ENCODE results near the gene HSD17B14. TPM values are rescaled to one million over a fixed set of nuclear protein-coding genes. Genes with fewer than 3 reads are reported as not detected.

Gene HSD17B14
- total RNA-seq, 6 donors from 2014 or later: 13.8 to 65.0 (median 28.5) TPM

DNA sequence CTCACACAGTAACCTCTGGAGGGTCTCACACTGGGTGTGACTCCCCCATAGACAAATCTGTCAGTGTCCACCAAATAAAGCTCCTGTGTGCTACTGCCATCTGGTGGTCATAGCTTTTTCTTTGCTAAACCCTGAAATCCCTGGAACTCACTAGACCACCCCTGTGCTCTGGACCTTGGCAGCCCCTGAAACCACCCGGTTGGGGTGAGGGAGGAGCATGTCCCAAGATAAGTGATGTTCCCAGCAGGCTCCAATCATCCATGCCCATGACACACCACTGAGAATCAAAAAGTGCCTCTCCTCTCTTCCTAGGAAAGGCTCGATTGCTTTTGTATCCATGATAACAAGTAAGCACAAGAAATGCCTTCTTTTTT, 6.5 kb upstream of the HSD17B14 start:
- H3K9me3 ChIP-seq: no peaks in the 10 kb centered on the region
- peaks cover 0 to 8% (median 0%) of the 10 kb centered on the region in 4 donors for H3K36me3 ChIP-seq
- peaks cover 0 to 1% (median 0%) of the 10 kb centered on the region in 4 donors for H3K27me3 ChIP-seq
- ATAC-seq (ENCODE audit: low FRiP score in 2 of 2): peak; percentile 60 to 69
- no peak overlapping the region for H3K4me3 ChIP-seq
- H3K27ac ChIP-seq: peak overlapping the region in 2 of 4 donors; percentile 11 to 37
- DNase-seq: no peak
- TF ChIP-seq, protein P1, sequence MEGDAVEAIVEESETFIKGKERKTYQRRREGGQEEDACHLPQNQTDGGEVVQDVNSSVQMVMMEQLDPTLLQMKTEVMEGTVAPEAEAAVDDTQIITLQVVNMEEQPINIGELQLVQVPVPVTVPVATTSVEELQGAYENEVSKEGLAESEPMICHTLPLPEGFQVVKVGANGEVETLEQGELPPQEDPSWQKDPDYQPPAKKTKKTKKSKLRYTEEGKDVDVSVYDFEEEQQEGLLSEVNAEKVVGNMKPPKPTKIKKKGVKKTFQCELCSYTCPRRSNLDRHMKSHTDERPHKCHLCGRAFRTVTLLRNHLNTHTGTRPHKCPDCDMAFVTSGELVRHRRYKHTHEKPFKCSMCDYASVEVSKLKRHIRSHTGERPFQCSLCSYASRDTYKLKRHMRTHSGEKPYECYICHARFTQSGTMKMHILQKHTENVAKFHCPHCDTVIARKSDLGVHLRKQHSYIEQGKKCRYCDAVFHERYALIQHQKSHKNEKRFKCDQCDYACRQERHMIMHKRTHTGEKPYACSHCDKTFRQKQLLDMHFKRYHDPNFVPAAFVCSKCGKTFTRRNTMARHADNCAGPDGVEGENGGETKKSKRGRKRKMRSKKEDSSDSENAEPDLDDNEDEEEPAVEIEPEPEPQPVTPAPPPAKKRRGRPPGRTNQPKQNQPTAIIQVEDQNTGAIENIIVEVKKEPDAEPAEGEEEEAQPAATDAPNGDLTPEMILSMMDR (IDR thresholded peaks at IDR 0.05): peak; percentile 49 to 75 (median 66)
- TF ChIP-seq POLR2A (IDR thresholded peaks at IDR 0.05): no peak
- no peak for TF ChIP-seq EP300 (IDR thresholded peaks at IDR 0.05)
- no peak for TF ChIP-seq POLR2AphosphoS5 (IDR thresholded peaks at IDR 0.05)
- H3K4me1 ChIP-seq: peaks cover 0 to 6% (median 0%) of the 10 kb centered on the region in 4 donors
- WGBS, 2 donors: 41 to 46% methylated on average over 2 of the region's 2 CpGs

DNA sequence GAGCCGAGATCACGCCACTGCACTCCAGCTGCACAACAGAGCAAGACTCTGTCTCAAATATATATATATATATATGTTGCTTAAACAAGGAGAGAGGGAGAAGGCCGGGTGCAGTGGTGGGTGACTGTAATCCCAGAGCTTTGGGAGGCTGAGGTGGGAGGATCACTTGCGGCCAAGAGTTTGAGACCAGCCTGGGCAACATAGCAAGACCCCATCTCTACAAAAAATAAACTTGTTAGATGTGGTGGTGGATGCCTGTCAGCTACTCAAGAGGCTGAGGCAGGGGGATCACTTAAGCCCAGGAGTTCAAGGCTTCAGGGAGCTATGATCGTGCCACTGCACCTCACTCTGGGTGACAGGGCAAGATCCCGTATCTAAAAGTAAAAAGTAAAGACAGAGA, 5.3 kb upstream of the HSD17B14 start:
- Histone ChIP-seq H3K36me3 (peaks cover 0 to 8% (median 0%) of the 10 kb centered on the region in 4 donors), H3K4me1 (peaks cover 3 to 14% (median 10%) of the 10 kb centered on the region in 4 donors), H3K27me3 (peaks cover 0 to 3% (median 0%) of the 10 kb centered on the region in 4 donors), H3K27ac (peak overlapping the region in 1 of 4 donors; percentile 44), H3K4me3 (no peak overlapping the region), H3K9me3 (no peaks in the 10 kb centered on the region)
- DNase-seq: no peak
- ATAC-seq (ENCODE audit: low FRiP score in 2 of 2): no peak
- TF ChIP-seq POLR2A (IDR thresholded peaks at IDR 0.05): no peak
- TF ChIP-seq POLR2AphosphoS5 (IDR thresholded peaks at IDR 0.05): no peak
- TF ChIP-seq, protein P1 (IDR thresholded peaks at IDR 0.05): no peak
- TF ChIP-seq EP300 (IDR thresholded peaks at IDR 0.05): no peak
- 87 to 90% methylated on average over 6 of the region's 6 CpGs for WGBS, 2 donors

DNA sequence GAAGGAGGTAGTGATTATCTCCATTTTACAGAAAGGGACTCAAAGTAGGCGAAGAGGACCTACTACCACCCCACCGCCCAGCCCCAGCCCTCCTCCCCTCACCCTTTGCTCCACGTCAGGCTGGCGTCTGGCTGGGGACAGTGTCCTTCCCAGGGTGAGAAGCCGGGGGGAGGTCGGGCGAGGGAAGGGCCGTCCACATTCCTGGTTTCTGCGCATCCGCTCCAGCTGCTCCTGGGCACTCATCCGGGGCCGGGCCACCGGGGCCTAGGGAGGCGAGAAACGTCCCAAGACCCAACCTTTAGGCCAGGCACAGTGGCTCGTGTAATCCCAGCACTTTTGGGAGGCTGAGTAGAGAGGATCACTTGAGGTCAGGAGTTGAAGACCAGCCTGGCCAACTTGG, 4.8 kb upstream of the HSD17B14 start:
- no peak overlapping the region for H3K4me3 ChIP-seq
- TF ChIP-seq POLR2AphosphoS5 (IDR thresholded peaks at IDR 0.05): no peak
- WGBS, 2 donors: 93 to 96% methylated on average over 8 to 16 of the region's 16 CpGs
- peaks cover 8 to 19% (median 15%) of the 10 kb centered on the region in 4 donors for H3K4me1 ChIP-seq
- H3K36me3 ChIP-seq: peaks cover 0 to 8% (median 0%) of the 10 kb centered on the region in 4 donors
- DNase-seq: peak in 1 of 2 donors; percentile 75
- H3K27ac ChIP-seq: no peak overlapping the region
- ATAC-seq (ENCODE audit: low FRiP score in 2 of 2): no peak
- peaks cover 0 to 3% (median 0%) of the 10 kb centered on the region in 4 donors for H3K27me3 ChIP-seq
- no peaks in the 10 kb centered on the region for H3K9me3 ChIP-seq

DNA sequence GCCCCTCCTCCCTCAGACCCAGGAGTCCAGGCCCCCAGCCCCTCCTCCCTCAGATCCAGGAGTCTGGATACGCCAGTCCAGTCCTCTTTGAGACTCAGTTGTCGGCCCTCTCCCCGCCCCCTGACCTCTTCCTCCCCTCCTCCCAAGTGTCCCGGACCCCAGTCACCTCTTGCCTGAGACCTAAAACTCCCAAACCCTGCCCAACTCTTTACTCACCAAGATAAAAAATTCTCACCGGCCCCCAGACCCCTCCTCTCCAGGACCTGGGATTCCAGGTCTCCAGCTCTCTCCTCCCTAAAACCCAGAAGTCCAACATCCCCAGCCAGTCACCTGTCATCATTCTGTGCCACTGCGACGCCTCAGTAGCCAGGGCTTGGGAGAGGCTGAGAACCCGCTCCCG, 1.4 kb upstream of the HSD17B14 start:
- Histone ChIP-seq H3K27ac (peak overlapping the region in 2 of 4 donors; percentile 85 to 87), H3K4me3 (peak overlapping the region in 1 of 4 donors; percentile 53), H3K36me3 (no peaks in the 10 kb centered on the region), H3K27me3 (peaks cover 0 to 3% (median 0%) of the 10 kb centered on the region in 4 donors), H3K9me3 (no peaks in the 10 kb centered on the region), H3K4me1 (peaks cover 8 to 26% (median 24%) of the 10 kb centered on the region in 4 donors)
- WGBS, 2 donors: 67 to 71% methylated on average over 9 of the region's 9 CpGs
- DNase-seq (no peak), ATAC-seq (ENCODE audit: low FRiP score in 2 of 2) (no peak)
- TF ChIP-seq EP300 (IDR thresholded peaks at IDR 0.05) (no peak), POLR2A (IDR thresholded peaks at IDR 0.05) (no peak), POLR2AphosphoS5 (IDR thresholded peaks at IDR 0.05) (no peak)
- TF ChIP-seq, protein P1 (IDR thresholded peaks at IDR 0.05): no peak

DNA sequence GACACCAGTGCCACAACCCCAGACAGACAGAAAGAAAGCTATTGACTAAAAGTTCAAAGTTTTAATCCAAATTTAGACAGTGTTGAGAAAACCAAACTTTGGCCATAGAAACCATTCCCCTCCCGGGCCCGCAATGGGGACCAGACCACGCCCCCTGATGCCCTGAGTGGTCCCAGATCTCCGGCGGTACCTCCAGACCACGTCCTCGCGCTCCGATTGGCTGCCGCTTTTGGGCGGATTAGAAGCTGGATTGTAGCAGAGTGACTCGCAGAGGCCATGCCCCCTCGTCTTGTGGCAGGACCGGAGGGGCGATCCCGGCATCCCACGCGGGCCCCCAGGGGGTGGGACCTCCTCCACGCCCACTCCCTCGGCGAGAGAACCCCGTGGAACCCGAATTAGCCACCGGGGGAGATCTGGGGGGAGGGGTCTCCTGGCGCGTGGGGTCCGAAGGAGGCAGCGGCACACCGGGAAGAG, 797 bp upstream of the HSD17B14 start:
- peak; percentile 90 to 97 for DNase-seq
- Histone ChIP-seq H3K27ac (peak overlapping the region in 3 of 4 donors; percentile 57 to 87 (median 85)), H3K36me3 (no peaks in the 10 kb centered on the region), H3K27me3 (peaks cover 0 to 3% (median 0%) of the 10 kb centered on the region in 4 donors), H3K4me3 (peak overlapping the region in 3 of 4 donors; percentile 48 to 54 (median 53)), H3K9me3 (no peaks in the 10 kb centered on the region), H3K4me1 (peaks cover 8 to 24% (median 23%) of the 10 kb centered on the region in 4 donors)
- peak; percentile 84 to 86 for ATAC-seq (ENCODE audit: low FRiP score in 2 of 2)
- 16% methylated on average over 21 of the region's 29 CpGs; no CpG with 5 or more reads in 1 of the 2 donors for WGBS, 2 donors
- TF ChIP-seq, protein P1 (IDR thresholded peaks at IDR 0.05): peak in 1 of 6 experiments; percentile 6
- TF ChIP-seq POLR2A (IDR thresholded peaks at IDR 0.05) (peak in 2 of 4 donors; percentile 39 to 62), POLR2AphosphoS5 (IDR thresholded peaks at IDR 0.05) (peak in 1 of 2 donors; percentile 62), EP300 (IDR thresholded peaks at IDR 0.05) (no peak)

Measured in upper lobe of left lung (tissue), 6 donors.